Esophagus squamous epithelium (tissue), 5 donors: ENCODE results near the gene PRLH. TPM values are rescaled to one million over a fixed set of nuclear protein-coding genes. Genes with fewer than 3 reads are reported as not detected.
A peak's percentile ranks its signal among the peaks of the same experiment; 100 is the strongest.

Experiments
- DNase-seq: peaks from one replicate; lab custom pipeline; 2025; lab: John Stamatoyannopoulos, UW
- H3K27ac ChIP-seq, 4 donors: fragments of 200-600 bp; sonication (generic); one replicate each; pipeline ENCODE4 v1.5.1; 2016 to 2019; ENCODE audit warnings: mild to moderate bottlenecking in 1 of 4
- H3K27me3 ChIP-seq, 4 donors: fragments of 200-600 bp; sonication (generic); 1 replicate in 3 of 4; 2 replicates in 1 of 4; pipeline versions ENCODE4 v1.5.1 to v1.6.0; 2017 to 2021; ENCODE audit warnings: antibody characterized with exemption in 1 of 4
- H3K36me3 ChIP-seq, 3 donors: fragments of 200-600 bp; sonication (generic); one replicate each; pipeline ENCODE4 v1.5.1; 2016 to 2019
- H3K4me1 ChIP-seq, 3 donors: fragments of 200-600 bp; sonication (generic); one replicate each; pipeline ENCODE4 v1.5.1; 2017 to 2019
- H3K4me3 ChIP-seq, 4 donors: fragments of 200-600 bp; sonication (generic); 1 replicate in 3 of 4; 2 replicates in 1 of 4; pipeline ENCODE4 v1.5.1; 2016 to 2019; ENCODE audit warnings: mild to moderate bottlenecking in 2 of 4, moderate library complexity in 1 of 4
- H3K9me3 ChIP-seq, 3 donors: fragments of 200-600 bp; sonication (generic); one replicate each; pipeline ENCODE4 v1.5.1; 2016 to 2019
- CTCF ChIP-seq, 6 experiments: fragments of 450-650 bp in 4 of 6; fragments of 200-600 bp in 2 of 6; sonication (generic) in 2 of 6; IDR thresholded peaks; one replicate each; pipeline ENCODE4 v1.5.1; 2016 to 2019; ENCODE audit warnings: antibody characterized with exemption in 6 of 6, mild to moderate bottlenecking in 4 of 6, moderate library complexity in 4 of 6
- POLR2A ChIP-seq, 4 donors: fragments of 450-650 bp; IDR thresholded peaks; one replicate each; pipeline ENCODE4 v1.6.1; 2017; ENCODE audit warnings: antibody characterized with exemption in 4 of 4, mild to moderate bottlenecking in 4 of 4, moderate library complexity in 3 of 4
- WGBS, 2 donors: methylation state at CpG; one replicate each; pipeline ENCODE4 v1.1.5; 2018; 5-methylcytosine and 5-hydroxymethylcytosine counted together
- intact Hi-C: fragments of 100-400 bp; cut with DNase I; formaldehyde crosslinking; loops from one replicate; pipeline ENCODE4 v1.15.0; 2022
- total RNA-seq, 4 donors: library from RNA; depleted of rRNA; stranded (reverse); fragments of >200 nt; gene quantifications; one replicate each; pipeline ENCODE4 v1.1.0, GENCODE V29; 2016
- donor health status: DM: yes; HTN: yes; CAD: no.

PRLH gene
- total RNA-seq, 4 donors from 2014 or later = not detected

GRCh38 chr2:237573721-237574415, 7.5 kb downstream of the PRLH start:
- DNase-seq = no peak
- H3K27ac ChIP-seq = no peak overlapping the region
- no peak overlapping the region for H3K4me3 ChIP-seq
- H3K27me3 ChIP-seq = no peaks in the 10 kb centered on the region
- H3K9me3 ChIP-seq = no peaks in the 10 kb centered on the region
- 83 to 86% methylated on average over 6 to 7 of the region's 8 CpGs for WGBS, 2 donors
- TF ChIP-seq CTCF (IDR thresholded peaks at IDR 0.05) = no peak
- TF ChIP-seq POLR2A (IDR thresholded peaks at IDR 0.05) = no peak
- H3K4me1 ChIP-seq = peaks cover 6 to 37% (median 21%) of the 10 kb centered on the region in 3 donors
- intact Hi-C loops = loop anchor here (2.0 kb wide), 1 partner anchor 63 kb away; no protein-coding TSS in a partner anchor
- H3K36me3 ChIP-seq = no peaks in the 10 kb centered on the region

GRCh38 chr2:237574467-237574866, 8.1 kb downstream of the PRLH start:
- no peak for DNase-seq
- peaks cover 6 to 37% (median 21%) of the 10 kb centered on the region in 3 donors for H3K4me1 ChIP-seq
- H3K36me3 ChIP-seq = no peaks in the 10 kb centered on the region
- no peaks in the 10 kb centered on the region for H3K9me3 ChIP-seq
- H3K4me3 ChIP-seq = peak overlapping the region in 2 of 4 donors; percentile 22 to 52
- no peaks in the 10 kb centered on the region for H3K27me3 ChIP-seq
- intact Hi-C loops = no loop called here
- WGBS, 2 donors = 87 to 88% methylated on average over 3 to 6 of the region's 9 CpGs
- peak overlapping the region in 3 of 4 donors; percentile 64 to 84 (median 74) for H3K27ac ChIP-seq
- TF ChIP-seq CTCF (IDR thresholded peaks at IDR 0.05) (no peak), POLR2A (IDR thresholded peaks at IDR 0.05) (no peak)

- intact Hi-C loops = no loop called here
- no peaks in the 10 kb centered on the region for H3K36me3 ChIP-seq
- H3K4me3 ChIP-seq = peak overlapping the region in 3 of 4 donors; percentile 18 to 52 (median 22)
- peak overlapping the region; percentile 64 to 84 (median 72) for H3K27ac ChIP-seq
- DNase-seq = no peak
- TF ChIP-seq CTCF (IDR thresholded peaks at IDR 0.05) = peak in 5 of 6 experiments; percentile 17 to 52 (median 23)
- no peak for TF ChIP-seq POLR2A (IDR thresholded peaks at IDR 0.05)
- H3K4me1 ChIP-seq = peaks cover 6 to 37% (median 21%) of the 10 kb centered on the region in 3 donors
- WGBS, 2 donors = 24 to 64% methylated on average over 6 of the region's 25 CpGs
- H3K27me3 ChIP-seq = no peaks in the 10 kb centered on the region
- H3K9me3 ChIP-seq = no peaks in the 10 kb centered on the region
Measured at GRCh38 chr2:237574894-237575868, 8.8 kb downstream of the PRLH start.

- H3K27ac ChIP-seq = peak overlapping the region; percentile 64 to 84 (median 72)
- peaks cover 6 to 37% (median 21%) of the 10 kb centered on the region in 3 donors for H3K4me1 ChIP-seq
Measured at GRCh38 chr2:237575869-237576862, 9.8 kb downstream of the PRLH start.

More at GRCh38 chr2:237575869-237576862, 9.8 kb downstream of the PRLH start:
- Histone ChIP-seq H3K36me3 (no peaks in the 10 kb centered on the region), H3K9me3 (no peaks in the 10 kb centered on the region), H3K4me3 (no peak overlapping the region), H3K27me3 (no peaks in the 10 kb centered on the region)
- 85 to 91% methylated on average over 13 to 17 of the region's 27 CpGs for WGBS, 2 donors
- DNase-seq = no peak
- TF ChIP-seq CTCF (IDR thresholded peaks at IDR 0.05) = no peak
- TF ChIP-seq POLR2A (IDR thresholded peaks at IDR 0.05) = no peak
- intact Hi-C loops = no loop called here
